Right ventricle myocardium superior (tissue), 1 donor: ENCODE results near the gene CD164. TPM values are rescaled to one million over a fixed set of nuclear protein-coding genes. Genes with fewer than 3 reads are reported as not detected.
A peak's percentile ranks its signal among the peaks of the same experiment; 100 is the strongest.

Source experiments
- ATAC-seq: fragments of 200-7000 bp; cut with Tn5 transposase; one replicate; pipeline ENCODE4 v1.9.1; 2020; ENCODE audit warnings: mild to moderate bottlenecking; ENCODE audit not compliant: poor library complexity
- DNase-seq: peaks from one replicate; pipeline ENCODE4 v3.0.0-alpha.2; 2020
- intact Hi-C: fragments of 100-400 bp; cut with DNase I; formaldehyde crosslinking; loops from one replicate; pipeline ENCODE4 v1.11.2; 2022
- total RNA-seq: library from RNA; stranded (reverse); fragmentation: NEBNext Ultra II Directional; extraction: Animal tissue kit (Norgen Biotek cat#: 25700); gene quantifications from one replicate; pipeline ENCODE4 v1.2.1, GENCODE V29; 2021
- donor health status: DM: no; HTN: yes; CAD: no; lungs with severe emphysema.

The CD164 gene
- total RNA-seq, 1 donor from 2014 or later = 102 TPM

DNA sequence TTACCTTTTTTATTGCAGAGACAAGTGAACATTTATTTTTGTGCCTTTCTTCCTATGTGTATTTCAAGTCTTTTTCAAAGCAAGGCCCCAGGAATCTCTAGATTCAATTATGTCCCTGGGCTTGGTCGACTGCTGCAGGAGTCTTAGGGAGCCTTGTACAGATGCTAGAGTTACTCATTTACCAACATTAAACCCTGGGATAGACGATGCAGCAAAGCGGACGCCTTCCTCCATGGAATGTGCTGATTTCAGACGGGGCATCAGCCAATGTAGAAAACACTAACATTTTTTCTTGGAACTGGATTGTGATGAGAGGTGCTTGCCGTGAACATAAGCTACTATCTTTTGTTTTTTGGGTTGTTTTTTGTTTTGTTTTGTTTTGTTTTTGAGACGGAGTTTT is 55.9 kb downstream of the CD164 start:
- intact Hi-C loops = no loop called here
- DNase-seq (no peak), ATAC-seq (no peak)

DNA sequence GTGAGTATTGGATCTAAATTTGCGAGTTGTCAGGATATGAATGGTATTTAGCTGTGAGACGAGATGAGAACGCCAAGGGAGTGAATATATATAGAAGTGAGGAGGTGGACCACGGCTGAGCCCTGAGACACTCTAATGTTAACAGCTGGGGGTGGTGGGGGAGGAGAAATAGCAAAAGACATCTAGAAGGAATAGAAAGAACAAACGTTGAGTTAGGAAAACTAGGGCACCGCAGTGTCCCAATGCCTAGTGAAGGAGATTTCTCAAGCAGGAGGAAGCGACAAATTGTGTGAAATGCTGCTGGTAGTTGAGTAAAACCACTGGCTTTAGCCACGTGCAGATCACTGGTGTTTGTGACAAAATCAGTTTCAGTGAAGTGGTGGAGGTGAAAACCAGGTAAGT is 56.9 kb downstream of the CD164 start:
- intact Hi-C loops = no loop called here
- DNase-seq (no peak), ATAC-seq (no peak)

DNA sequence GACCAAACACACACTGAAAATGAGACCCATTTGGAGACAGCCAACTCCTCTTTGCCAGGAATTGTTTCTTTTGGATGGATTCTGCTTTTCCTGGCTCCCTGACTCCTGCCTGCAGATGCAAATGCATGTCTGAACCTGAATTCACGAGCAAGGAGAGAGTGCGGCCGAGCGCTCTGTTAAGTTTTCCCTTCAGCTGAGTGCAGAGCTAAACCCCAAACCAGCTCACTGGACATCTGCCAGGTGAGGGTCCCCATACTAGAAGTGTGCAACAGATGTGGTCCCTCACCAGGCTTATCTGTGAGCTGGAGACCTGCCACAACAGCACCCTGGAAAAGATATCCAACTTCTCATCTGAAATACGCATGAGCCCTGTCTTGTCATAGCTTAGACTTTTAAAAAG is 59.0 kb downstream of the CD164 start:
- ATAC-seq = no peak
- intact Hi-C loops = no loop called here
- no peak for DNase-seq

DNA sequence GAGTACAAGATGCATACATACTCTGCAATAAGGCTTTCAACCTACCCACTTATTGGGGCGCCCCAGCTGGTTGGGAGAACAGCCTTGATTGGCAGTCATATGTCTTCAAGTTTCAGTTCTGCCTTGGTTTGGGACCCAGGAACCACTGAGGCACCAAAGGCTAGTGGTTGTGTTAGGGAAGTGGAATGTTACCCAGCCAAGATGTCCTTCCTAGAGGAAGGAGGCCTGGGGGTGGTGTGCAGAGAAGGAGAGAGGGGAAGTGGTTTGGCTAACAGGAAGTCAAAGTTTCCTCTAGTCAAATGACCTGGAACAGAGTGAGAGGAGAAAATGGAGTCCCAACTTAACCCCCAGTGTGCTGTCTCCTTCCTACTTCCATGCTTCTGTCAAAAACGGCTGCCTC is 59.4 kb downstream of the CD164 start:
- ATAC-seq = peak; percentile 70
- intact Hi-C loops = no loop called here

DNA sequence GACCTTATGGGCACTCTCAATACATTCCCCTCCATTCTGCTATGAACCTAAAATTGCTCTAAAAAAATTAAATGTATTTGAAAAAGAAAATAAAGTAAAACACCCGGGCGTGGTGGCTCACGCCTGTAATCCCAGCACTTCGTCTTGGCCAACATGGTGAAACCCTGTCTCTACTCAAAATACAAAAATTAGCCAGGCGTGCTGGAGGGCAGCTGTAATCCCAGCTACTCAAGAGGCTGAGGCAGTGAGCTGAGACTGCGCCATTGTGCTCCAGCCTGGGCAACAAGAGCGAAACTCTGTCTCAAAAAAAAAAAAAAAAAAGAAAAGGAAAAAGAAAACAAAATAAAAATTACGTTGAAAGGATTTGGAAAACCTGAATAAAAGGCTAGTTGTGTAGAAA is 60.5 kb downstream of the CD164 start:
- intact Hi-C loops = no loop called here
- no peak for ATAC-seq
- DNase-seq = no peak

More for the DNA sequence above, 59.4 kb downstream of the CD164 start:
- DNase-seq = peak; percentile 53

DNA sequence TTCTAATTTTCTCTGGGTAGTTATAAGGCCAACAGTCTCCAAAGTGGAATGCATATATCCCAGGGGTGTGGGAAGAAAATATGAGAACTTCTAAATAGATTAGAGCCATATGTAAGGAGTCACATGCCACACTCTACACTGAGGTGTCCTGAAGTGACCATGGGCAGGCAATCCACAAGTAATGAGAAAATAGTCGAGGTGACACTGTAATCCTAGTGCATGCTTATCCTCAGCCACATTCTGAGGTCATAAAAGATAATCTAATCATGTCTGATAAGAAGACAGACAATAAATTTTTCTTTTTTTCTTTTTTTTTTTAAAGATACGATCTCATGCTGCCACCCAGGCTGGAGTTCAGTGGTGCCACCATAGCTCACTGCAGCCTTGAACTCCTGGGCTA is 62.2 kb downstream of the CD164 start:
- intact Hi-C loops = no loop called here
- DNase-seq = no peak
- ATAC-seq = no peak

DNA sequence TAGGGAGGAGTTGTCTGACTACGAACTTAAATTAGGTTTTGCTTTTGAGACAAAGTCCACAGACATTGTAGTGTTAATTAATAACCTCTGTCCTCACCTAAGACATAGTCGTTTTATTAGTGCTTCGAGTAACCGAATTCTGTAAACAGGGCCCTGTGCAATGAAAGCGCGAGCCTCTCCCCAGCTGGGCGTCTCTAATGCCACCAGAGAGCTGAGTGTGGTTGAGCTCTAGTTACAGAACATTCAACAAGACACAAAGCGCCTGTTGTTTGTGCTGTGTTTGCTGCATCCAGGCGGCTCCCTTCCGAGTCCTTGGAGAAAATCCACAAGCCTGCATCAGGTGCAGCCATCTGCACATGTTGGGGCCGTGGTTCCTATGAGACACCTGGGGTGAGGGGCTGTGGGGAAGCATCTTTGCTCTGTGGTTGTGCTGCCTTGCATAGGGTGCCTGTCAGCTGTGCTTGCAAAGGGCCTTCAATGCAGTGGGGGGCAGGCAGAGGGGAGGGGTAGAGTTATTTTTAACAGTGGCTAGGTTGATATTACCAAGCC is 63.9 kb downstream of the CD164 start:
- DNase-seq = no peak
- peak; percentile 66 for ATAC-seq
- intact Hi-C loops = no loop called here

DNA sequence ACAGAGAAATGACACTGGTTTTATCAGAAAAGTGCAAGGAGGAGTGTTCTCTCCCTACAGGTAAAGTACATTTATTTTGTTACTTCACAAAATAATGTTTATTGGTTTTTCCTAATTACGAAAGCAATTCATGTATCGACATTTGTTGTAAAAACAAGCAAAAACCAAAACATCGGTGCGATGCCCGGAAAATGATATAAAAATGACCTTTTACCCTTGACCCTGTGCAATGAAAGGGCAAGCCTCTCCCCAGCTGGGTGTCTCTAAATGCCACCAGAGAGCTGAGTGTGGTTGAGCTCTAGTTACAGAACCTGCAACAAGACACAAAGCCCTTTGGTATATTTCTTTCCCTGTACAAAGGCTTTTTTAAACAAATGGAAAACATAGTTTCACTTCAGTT is 65.4 kb downstream of the CD164 start:
- ATAC-seq (no peak), DNase-seq (no peak)
- intact Hi-C loops = no loop called here

Other genes starting within 250 kb of the CD164 start
- 5.5 TPM for gene PPIL6, start 58.2 kb upstream of the CD164 start, total RNA-seq
- 4.1 TPM for gene SMPD2, start 58.3 kb upstream of the CD164 start, total RNA-seq
- 5.0 TPM for gene MICAL1, start 73.3 kb upstream of the CD164 start, total RNA-seq
- 2.4 TPM for gene ZBTB24, start 100.8 kb upstream of the CD164 start, total RNA-seq